Activated naive CD4-positive, alpha-beta T cell treated with anti-CD3 and anti-CD28 coated beads for 36 hours (primary cell): Measurements from ENCODE around the gene REEP3. TPM values are rescaled to one million over a fixed set of nuclear protein-coding genes. Genes with fewer than 3 reads are reported as not detected.
"Not testable (repeated sequence)": the region's sequence is repeated elsewhere in the genome, so short reads cannot be mapped to it uniquely, and the experiment has no call there.

Experiments used
- CTCF ChIA-PET: fragments of 350-600 bp; sonication (Branson Sonifier 250); formaldehyde crosslinking; loops from one replicate; lab custom pipeline; 2021; ENCODE audit warnings: antibody characterized with exemption; lab: Charles Lee
- DNase-seq: peaks from one replicate; pipeline ENCODE4 v3.0.0-alpha.2; 2020
- H3K27ac Mint-ChIP-seq: one replicate; pipeline ENCODE4 v1.8.0; 2021; ENCODE audit warnings: mild to moderate bottlenecking, mixed read lengths
- H3K27me3 Mint-ChIP-seq: one replicate; pipeline ENCODE4 v1.8.0; 2021; ENCODE audit warnings: low read depth, mixed read lengths
- H3K36me3 Mint-ChIP-seq: one replicate; pipeline ENCODE4 v1.8.0; 2021; ENCODE audit warnings: low read depth, mixed read lengths
- H3K4me1 Mint-ChIP-seq: one replicate; pipeline ENCODE4 v1.8.0; 2021; ENCODE audit warnings: low read depth, mixed read lengths
- H3K4me3 Mint-ChIP-seq: one replicate; pipeline ENCODE4 v1.8.0; 2021; ENCODE audit warnings: mild to moderate bottlenecking, moderate library complexity, mixed read lengths
- H3K9me3 Mint-ChIP-seq: one replicate; pipeline ENCODE4 v1.8.0; 2021; ENCODE audit warnings: mixed read lengths
- intact Hi-C: fragments of 100-400 bp; cut with micrococcal nuclease; formaldehyde crosslinking; loops from one replicate; pipeline ENCODE4 v1.15.1; 2023
- total RNA-seq, 2 experiments: library from RNA; stranded (reverse); gene quantifications; one replicate each; pipeline ENCODE4 v1.2.3, GENCODE V29; 2021

REEP3 gene
- total RNA-seq, 2 experiments from 2014 or later = 11.2 to 11.9 TPM

DNA sequence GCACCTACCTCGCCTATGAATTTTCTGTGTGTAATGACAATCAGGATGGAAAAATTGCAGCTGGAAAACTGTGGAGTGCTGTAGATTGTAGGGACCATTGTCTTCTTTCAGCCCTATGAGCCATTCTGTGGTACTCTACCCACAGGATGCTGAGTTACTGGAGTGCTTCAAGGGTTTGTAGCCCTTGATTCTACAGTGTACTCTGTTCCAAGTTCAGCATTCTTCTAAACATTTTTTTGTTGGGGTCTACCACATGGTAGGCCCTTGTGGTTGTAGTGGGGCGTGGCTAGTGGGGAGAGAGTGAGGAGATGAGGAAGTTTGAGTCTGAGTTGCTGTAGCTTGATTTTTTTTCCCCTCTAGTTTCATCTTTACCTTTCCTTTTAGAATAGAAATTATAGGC, 33.5 kb downstream of the REEP3 start:
- Mint-ChIP-seq H3K27me3 (no peaks in the 10 kb centered on the region), H3K4me1 (peaks cover 28% of the 10 kb centered on the region), H3K36me3 (peaks cover 3% of the 10 kb centered on the region), H3K4me3 (no peak overlapping the region), H3K27ac (no peak overlapping the region), H3K9me3 (no peaks in the 10 kb centered on the region)
- intact Hi-C loops = no loop called here
- CTCF ChIA-PET = no interaction called here
- DNase-seq = no peak

DNA sequence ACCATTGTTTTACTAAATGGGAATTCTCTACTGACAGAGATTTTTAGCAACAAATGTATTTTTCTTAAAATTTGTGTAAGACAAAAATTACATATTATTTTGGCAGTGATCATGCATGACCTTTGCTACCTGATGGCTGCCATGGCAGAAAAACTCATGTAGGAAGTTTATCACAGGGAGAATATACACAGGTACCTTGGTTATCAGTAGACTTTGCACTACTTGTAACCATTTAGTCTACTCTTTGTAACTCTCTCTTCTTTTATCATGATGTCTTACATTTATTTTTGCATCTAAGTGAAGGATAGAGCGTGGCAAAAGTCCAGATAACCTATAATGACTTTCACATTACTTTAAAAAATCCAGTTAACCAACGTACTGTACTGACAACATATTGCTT, 34.1 kb downstream of the REEP3 start:
- Mint-ChIP-seq H3K36me3 (peaks cover 3% of the 10 kb centered on the region), H3K27ac (no peak overlapping the region), H3K27me3 (no peaks in the 10 kb centered on the region), H3K4me1 (peaks cover 28% of the 10 kb centered on the region), H3K9me3 (no peaks in the 10 kb centered on the region), H3K4me3 (no peak overlapping the region)
- intact Hi-C loops = no loop called here
- no peak for DNase-seq
- CTCF ChIA-PET = no interaction called here

DNA sequence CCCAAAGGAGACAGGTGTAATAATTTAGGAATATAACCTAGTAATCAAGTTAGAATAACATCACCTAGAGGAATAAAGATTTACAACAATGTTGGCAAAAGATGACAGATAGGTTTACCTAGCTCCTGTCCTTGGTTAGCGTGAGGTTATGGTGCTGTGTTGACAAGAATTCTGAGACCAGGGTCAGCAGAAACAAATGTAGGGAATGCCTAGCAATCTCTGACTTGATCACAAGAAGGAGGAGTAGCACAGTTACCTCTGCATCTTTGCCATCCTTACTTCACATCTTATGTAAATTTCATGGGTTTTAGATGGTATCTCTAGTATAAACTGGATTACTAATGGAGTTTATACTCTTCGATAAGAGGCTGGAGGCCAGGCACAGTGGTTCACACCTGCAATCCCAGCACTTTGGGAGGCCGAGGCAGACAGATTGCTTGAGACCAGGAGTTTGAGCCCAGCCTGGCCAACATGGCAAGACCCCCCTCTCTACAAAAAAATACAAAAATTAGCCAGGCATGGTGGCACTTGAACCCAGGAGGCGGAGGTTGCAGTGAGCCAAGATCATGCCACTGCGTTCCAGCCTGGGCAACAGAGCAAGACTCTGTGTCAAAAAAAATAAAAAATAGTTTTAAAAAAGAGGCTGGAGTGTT, 37.1 kb downstream of the REEP3 start:
- H3K9me3 Mint-ChIP-seq = no peaks in the 10 kb centered on the region
- H3K4me3 Mint-ChIP-seq = no peak overlapping the region

DNA sequence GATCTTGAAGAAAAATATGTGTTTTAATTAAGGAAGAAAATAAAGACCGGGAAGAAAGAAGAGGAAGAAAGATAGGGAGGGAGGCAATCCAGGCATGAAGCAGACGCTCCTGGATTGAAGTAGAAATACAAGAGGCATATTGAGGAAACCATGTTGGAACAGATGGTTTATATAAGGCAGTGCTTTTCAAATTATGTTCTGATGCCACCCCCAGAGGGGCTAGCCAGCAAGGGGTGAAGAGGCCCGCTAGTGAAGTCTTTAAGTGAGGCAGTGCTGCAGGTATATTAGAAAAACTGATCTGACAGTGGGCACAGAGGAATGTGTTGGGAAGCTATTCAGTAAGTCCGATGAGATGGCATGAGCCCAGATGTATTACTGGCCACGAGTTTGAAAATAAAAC, 40.1 kb downstream of the REEP3 start:
- no peak for DNase-seq
- CTCF ChIA-PET = no interaction called here
- Mint-ChIP-seq H3K9me3 (no peaks in the 10 kb centered on the region), H3K36me3 (no peaks in the 10 kb centered on the region), H3K27me3 (no peaks in the 10 kb centered on the region), H3K4me3 (no peak overlapping the region), H3K27ac (no peak overlapping the region), H3K4me1 (no peaks in the 10 kb centered on the region)
- intact Hi-C loops = no loop called here

More for the DNA sequence above, 37.1 kb downstream of the REEP3 start:
- intact Hi-C loops = no loop called here
- DNase-seq = no peak
- CTCF ChIA-PET = interaction anchor here (0.6 kb wide), 1 partner anchor 44 kb away, joined by 3 read pairs; no protein-coding TSS in a partner anchor
- H3K27ac Mint-ChIP-seq = no peak overlapping the region
- no peaks in the 10 kb centered on the region for H3K27me3 Mint-ChIP-seq
- peaks cover 3% of the 10 kb centered on the region for H3K36me3 Mint-ChIP-seq
- H3K4me1 Mint-ChIP-seq = peaks cover 23% of the 10 kb centered on the region

DNA sequence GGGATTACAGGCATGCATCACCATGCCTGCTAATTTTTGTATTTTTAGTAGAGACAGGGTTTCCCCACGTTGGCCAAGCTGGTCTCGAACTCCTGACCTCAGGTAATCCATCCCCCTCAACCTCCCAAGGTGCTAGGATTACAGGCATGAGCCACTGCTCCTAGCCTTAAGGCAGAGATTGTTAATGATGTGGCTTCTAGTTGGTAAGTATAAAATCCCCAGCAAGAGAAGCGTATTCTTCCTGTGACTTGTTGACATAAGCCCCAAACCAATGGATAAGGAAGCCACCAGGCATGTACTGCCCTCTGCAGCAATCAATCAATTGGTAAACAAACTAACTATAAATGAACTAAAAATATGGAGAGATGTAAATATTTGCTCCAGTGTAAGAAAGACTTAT, 41.2 kb downstream of the REEP3 start:
- DNase-seq = no peak
- Mint-ChIP-seq H3K4me1 (no peaks in the 10 kb centered on the region), H3K36me3 (no peaks in the 10 kb centered on the region), H3K27me3 (no peaks in the 10 kb centered on the region), H3K27ac (no peak overlapping the region), H3K4me3 (no peak overlapping the region), H3K9me3 (no peaks in the 10 kb centered on the region)
- intact Hi-C loops = no loop called here
- CTCF ChIA-PET = interaction anchor here (0.7 kb wide), 1 partner anchor 17 kb away, joined by 3 read pairs; no protein-coding TSS in a partner anchor

DNA sequence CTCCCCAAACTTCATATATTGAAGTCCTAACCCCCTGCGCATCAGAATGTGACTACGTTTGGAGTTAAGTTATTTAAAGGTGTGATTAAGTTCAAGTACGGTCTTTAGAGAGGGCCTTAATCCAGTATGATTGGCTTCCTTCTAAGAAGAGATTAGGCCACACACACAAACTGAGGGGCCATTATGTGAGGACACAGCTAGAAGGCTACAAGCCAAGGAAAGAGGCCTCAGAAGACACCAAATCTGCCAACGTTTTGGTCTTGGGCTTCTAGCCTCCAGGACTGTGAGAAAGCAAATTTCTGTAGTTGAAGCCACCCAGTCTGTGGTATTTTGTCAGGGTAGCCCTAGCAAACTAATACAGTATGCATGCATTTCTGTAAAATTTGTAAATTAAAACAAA, 41.7 kb downstream of the REEP3 start:
- Mint-ChIP-seq H3K4me3 (no peak overlapping the region), H3K4me1 (no peaks in the 10 kb centered on the region), H3K36me3 (no peaks in the 10 kb centered on the region), H3K27me3 (no peaks in the 10 kb centered on the region), H3K27ac (no peak overlapping the region), H3K9me3 (no peaks in the 10 kb centered on the region)
- CTCF ChIA-PET = interaction anchor here (0.7 kb wide), 1 partner anchor 17 kb away, joined by 3 read pairs; no protein-coding TSS in a partner anchor
- intact Hi-C loops = no loop called here
- DNase-seq = no peak

DNA sequence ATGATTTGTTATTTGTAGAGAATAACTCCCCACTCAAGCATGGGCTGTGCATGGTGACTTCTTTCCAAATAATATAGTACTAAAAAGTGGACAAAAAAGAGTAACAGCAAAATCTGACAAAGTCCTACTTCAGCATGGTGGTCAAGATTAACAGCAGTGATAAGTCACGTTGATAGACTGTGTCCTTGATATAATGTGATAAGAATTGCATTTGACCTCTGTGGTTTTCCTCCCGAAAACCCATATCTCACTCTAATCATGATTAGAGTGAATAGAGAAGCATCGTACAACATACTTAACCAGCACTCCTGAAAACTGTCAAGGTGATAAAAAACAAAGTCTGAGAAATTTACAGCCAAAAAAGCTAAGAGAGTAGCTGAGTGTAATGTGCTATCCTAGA, 42.4 kb downstream of the REEP3 start:
- no peaks in the 10 kb centered on the region for H3K4me1 Mint-ChIP-seq
- no peak overlapping the region for H3K4me3 Mint-ChIP-seq
- no peaks in the 10 kb centered on the region for H3K36me3 Mint-ChIP-seq
- CTCF ChIA-PET = no interaction called here
- no peak overlapping the region for H3K27ac Mint-ChIP-seq
- H3K27me3 Mint-ChIP-seq = no peaks in the 10 kb centered on the region
- no peak for DNase-seq
- intact Hi-C loops = no loop called here
- no peaks in the 10 kb centered on the region for H3K9me3 Mint-ChIP-seq

DNA sequence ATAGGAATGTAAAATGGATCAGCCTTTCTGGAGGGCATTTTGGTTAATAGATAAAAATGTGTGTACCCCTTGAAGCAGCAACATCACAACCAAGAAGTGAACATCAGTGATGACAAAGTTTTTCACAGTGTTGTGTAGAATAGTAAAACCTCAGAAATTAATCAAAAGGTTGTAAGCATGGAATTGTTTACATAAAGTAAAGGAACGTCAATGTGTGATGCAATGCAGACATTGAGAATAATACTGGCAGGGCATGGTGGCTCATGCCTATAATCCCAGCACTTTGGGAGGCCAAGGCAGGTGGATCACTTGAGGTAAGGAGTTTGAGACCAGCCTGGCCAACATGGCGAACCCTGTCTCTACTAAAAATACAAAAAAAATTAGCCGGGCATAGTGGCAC, 43.5 kb downstream of the REEP3 start:
- CTCF ChIA-PET, H3K27me3 Mint-ChIP-seq, H3K4me3 Mint-ChIP-seq, H3K27ac Mint-ChIP-seq, DNase-seq, H3K4me1 Mint-ChIP-seq, H3K36me3 Mint-ChIP-seq, intact Hi-C loops, H3K9me3 Mint-ChIP-seq: not testable (repeated sequence)

DNA sequence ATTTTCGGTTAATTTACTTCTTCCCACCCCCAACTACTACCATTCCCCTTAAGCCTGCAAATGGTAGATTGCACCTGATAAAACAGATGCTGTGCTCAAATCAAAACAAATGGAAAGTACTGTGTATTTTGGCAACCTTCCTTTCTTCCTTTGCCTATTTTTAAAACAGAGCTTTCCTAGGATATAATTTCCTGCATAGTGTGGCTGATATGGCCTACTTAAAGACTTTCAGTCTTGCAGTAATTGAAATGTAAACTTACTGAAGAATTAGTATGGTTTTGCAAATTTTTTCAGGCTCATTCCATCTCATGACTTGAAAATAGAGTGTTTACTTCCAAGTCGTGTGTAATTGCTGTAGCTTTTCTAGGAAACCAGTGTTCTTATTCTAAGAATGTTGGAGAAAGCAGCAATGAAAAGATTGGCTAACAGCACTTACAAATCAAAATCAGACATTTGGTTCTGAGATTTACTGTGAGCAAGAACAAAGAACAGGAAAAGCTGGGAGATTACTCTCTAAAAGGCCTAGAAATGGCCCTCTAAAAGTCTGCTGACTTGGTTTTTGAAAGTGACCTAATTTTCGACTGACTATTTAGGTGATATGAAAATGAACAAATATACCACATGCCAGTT, 52.0 kb downstream of the REEP3 start:
- Mint-ChIP-seq H3K4me1 (peaks cover 15% of the 10 kb centered on the region), H3K4me3 (no peak overlapping the region), H3K36me3 (peaks cover 15% of the 10 kb centered on the region), H3K27me3 (no peaks in the 10 kb centered on the region), H3K9me3 (no peaks in the 10 kb centered on the region), H3K27ac (no peak overlapping the region)
- intact Hi-C loops = loop anchor here (5.0 kb wide), 1 partner anchor 34 kb away; no protein-coding TSS in a partner anchor
- CTCF ChIA-PET = interaction anchor here (1.4 to 1.5 kb wide), 2 partner anchors 147 to 355 kb away, joined by 3 to 4 read pairs; no protein-coding TSS in a partner anchor
- no peak for DNase-seq

DNA sequence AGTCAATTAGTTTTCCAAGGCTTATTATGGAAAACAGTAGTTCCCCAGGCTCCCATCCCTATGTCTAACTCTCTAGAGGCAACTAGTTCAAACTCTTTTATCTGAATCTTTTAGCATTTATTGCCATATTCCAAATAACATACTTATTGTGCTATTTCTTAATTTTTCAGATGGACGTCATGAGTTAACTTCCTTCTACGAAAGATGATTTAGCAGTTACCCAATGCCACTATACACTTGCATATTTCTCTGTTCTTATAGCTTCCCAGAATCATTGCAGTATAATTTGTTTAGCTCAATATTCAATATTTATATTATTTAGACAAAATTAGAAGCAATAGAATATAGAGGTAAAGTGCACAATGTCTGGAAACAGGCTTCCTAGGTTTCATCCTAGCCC, 52.8 kb downstream of the REEP3 start:
- Mint-ChIP-seq H3K4me1 (peaks cover 15% of the 10 kb centered on the region), H3K27me3 (no peaks in the 10 kb centered on the region), H3K27ac (no peak overlapping the region), H3K36me3 (peaks cover 16% of the 10 kb centered on the region), H3K9me3 (no peaks in the 10 kb centered on the region), H3K4me3 (no peak overlapping the region)
- CTCF ChIA-PET = interaction anchor here (1.4 kb wide), 1 partner anchor 146 kb away, joined by 4 read pairs; no protein-coding TSS in a partner anchor
- intact Hi-C loops = loop anchor here (5.0 kb wide), 1 partner anchor 33 kb away; no protein-coding TSS in a partner anchor
- DNase-seq = no peak

DNA sequence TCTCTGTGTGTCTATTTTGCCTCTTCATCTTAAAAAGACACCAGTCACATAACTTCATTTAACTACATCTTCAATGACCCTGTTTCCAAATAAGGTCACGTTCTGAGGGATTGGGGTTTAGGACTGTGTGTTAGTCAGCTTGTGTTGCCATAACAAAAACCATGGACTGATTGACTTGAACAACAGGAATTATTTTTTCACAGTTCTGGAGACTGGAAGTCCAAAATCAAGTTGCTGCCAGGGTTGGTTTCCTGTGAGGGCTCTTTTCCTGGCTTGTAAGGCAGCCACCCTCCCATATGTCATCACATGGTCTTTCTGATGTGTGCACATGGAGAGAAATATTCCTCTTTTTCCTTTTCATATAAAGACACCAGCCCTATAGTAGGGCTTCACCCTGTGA, 55.3 kb downstream of the REEP3 start:
- no peak overlapping the region for H3K27ac Mint-ChIP-seq
- H3K9me3 Mint-ChIP-seq = no peaks in the 10 kb centered on the region
- no peaks in the 10 kb centered on the region for H3K27me3 Mint-ChIP-seq
- intact Hi-C loops = no loop called here
- no peak overlapping the region for H3K4me3 Mint-ChIP-seq
- CTCF ChIA-PET = no interaction called here
- DNase-seq = no peak
- H3K36me3 Mint-ChIP-seq = peaks cover 13% of the 10 kb centered on the region
- peaks cover 15% of the 10 kb centered on the region for H3K4me1 Mint-ChIP-seq

DNA sequence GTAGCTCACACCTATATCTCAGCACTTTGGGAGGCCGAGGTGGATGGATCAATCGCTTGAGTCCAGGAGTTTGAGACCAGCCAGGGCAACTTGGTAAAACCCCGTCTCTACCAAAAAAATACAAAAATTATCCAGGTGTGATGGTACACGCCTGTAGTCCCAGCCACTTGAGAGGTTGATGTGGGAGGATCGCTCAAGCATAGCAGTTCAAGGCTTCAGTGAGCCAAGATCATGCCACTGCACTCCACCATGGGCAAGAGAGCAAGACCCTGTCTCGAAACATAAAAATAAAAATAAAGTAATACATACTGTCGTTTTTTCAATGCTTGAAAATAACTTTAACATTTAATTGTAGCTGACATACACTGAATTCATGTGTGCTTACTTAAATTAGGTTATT, 57.3 kb downstream of the REEP3 start:
- Mint-ChIP-seq H3K9me3 (no peaks in the 10 kb centered on the region), H3K36me3 (peaks cover 12% of the 10 kb centered on the region), H3K27me3 (no peaks in the 10 kb centered on the region), H3K4me3 (no peak overlapping the region), H3K4me1 (peaks cover 5% of the 10 kb centered on the region), H3K27ac (no peak overlapping the region)
- intact Hi-C loops = no loop called here
- CTCF ChIA-PET = interaction anchor here (1.1 kb wide), 1 partner anchor 142 kb away, joined by 4 read pairs; no protein-coding TSS in a partner anchor
- DNase-seq = no peak
